Lower leg skin (tissue), 4 donors: Measurements from ENCODE around the gene HSPB6. TPM values are rescaled to one million over a fixed set of nuclear protein-coding genes. Genes with fewer than 3 reads are reported as not detected.
A peak's percentile ranks its signal among the peaks of the same experiment; 100 is the strongest.

Experiments
- DNase-seq, 2 donors: peaks; one replicate each; pipeline ENCODE4 v3.0.0-alpha.2; 2019; ENCODE audit warnings: low spot score in 2 of 2
- H3K4me3 ChIP-seq: fragments of 200-600 bp; sonication (generic); 2 replicates; pipeline ENCODE4 v1.5.1; 2017; ENCODE audit warnings: mild to moderate bottlenecking, low read depth; ENCODE audit not compliant: poor library complexity, severe bottlenecking
- CTCF ChIP-seq, 3 donors: fragments of 450-650 bp; IDR thresholded peaks; one replicate each; pipeline ENCODE4 v1.5.1; 2016; ENCODE audit warnings: antibody characterized with exemption in 3 of 3, mild to moderate bottlenecking in 3 of 3, moderate library complexity in 2 of 3
- POLR2A ChIP-seq, 2 donors: fragments of 450-650 bp; IDR thresholded peaks; one replicate each; pipeline ENCODE4 v1.6.1; 2016 to 2017; ENCODE audit warnings: antibody characterized with exemption in 2 of 2, mild to moderate bottlenecking in 1 of 2, moderate library complexity in 1 of 2
- WGBS, 2 donors: methylation state at CpG; one replicate each; pipeline ENCODE4 v1.1.5; 2018; 5-methylcytosine and 5-hydroxymethylcytosine counted together
- intact Hi-C: fragments of 100-400 bp; cut with DNase I; formaldehyde crosslinking; loops from one replicate; pipeline ENCODE4 v1.15.0; 2023; ENCODE audit warnings: low total_unique reads
- total RNA-seq, 4 donors: library from RNA; depleted of rRNA; stranded (reverse); fragments of >200 nt; gene quantifications; one replicate each; pipeline ENCODE4 v1.1.0, GENCODE V29; 2016

The HSPB6 gene
- total RNA-seq, 4 donors from 2014 or later, result 2.5 to 9.4 (median 3.9) TPM

DNA sequence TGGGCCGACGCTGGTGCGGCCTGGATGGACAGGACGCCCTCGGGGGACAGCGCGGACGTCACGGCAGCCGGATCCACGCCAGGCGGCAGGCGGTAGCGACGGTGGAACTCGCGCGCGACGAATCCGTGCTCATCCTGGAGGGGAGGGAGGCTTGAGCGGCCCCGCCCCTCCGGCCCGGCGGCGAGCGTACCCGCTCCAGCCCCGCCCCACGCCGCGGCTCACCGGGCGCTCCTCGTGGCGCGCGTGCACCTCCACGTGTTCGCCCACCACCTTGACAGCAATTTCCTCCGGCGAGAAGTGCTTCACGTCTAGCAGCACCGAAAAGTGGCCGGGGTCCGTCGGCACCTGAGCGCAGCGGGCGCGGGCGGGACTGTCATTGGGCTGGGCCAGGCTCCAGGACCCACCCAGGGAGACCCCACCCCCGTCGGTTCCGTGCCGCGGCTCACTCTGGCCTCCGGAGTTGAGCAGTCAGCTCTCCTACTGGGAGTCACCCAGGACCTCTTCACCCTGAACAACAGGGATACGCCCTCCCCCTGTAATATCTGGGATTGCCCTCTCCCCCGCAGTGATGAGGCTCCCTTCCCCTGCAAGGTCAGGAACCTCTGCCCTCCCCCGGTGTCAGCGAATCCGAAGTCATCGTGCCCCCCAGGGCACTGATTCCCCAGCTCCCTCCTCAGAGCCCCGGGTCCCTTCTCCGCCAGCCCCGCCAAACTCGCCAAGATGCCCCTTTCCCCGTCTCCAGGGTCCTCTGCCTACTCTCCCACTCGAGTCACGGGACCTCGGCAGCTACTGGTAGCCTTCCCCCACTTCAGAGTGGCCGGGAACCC is 1.1 kb downstream of the HSPB6 start:
- WGBS, 2 donors, result 10 to 22% methylated on average over 16 to 29 of the region's 74 CpGs
- TF ChIP-seq POLR2A (IDR thresholded peaks at IDR 0.05), result no peak
- no peak for TF ChIP-seq CTCF (IDR thresholded peaks at IDR 0.05)
- intact Hi-C loops, result no loop called here
- DNase-seq, result peak; percentile 70 to 96
- H3K4me3 ChIP-seq, result no peak overlapping the region

- WGBS, 2 donors, result 28 to 33% methylated on average over 17 of the region's 17 CpGs
- TF ChIP-seq CTCF (IDR thresholded peaks at IDR 0.05), result no peak
- TF ChIP-seq POLR2A (IDR thresholded peaks at IDR 0.05), result no peak
- no peak overlapping the region for H3K4me3 ChIP-seq
- intact Hi-C loops, result no loop called here
- no peak for DNase-seq
Observed at GRCh38 chr19:35755131-35755549, 1.7 kb downstream of the HSPB6 start.

DNA sequence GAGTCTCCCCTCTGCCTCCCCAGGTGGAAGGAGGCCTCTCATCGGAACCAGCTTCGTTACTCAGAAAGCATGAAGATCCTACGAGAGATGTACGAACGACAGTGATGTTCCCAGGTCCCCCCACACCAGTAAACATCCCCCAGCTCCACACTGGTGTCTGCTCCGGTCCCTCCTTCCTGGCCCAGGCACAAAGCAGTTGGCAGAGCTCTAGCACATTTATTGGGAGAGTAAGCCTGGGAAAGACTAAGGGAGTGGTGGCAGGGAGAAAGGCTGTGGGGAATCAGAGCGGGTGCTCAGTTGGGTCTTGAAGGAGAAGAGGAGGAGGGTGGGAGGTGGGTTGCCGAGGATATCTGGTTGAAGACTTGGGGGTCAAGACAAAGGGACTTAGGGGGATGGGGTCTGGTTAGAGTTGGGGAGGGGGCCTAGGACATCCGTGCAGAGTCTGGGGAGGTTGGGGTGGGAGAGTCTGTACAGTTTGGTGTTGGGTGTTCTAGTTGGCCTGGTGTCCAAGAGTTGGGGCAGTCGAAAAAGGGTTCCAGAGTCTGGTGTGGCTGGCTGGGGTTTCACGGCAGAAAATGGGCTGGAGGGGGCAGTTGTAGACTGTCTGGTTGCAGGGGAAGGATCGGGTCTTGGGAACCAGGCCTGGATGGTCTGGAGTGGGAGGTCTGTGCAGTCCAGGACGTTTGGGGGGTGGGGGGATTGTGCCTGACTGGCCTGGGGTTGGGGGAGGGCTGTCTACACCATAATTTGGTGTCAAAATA is 2.3 kb downstream of the HSPB6 start:
- H3K4me3 ChIP-seq, result no peak overlapping the region
- intact Hi-C loops, result no loop called here
- WGBS, 2 donors, result 80 to 81% methylated on average over 13 of the region's 13 CpGs
- TF ChIP-seq POLR2A (IDR thresholded peaks at IDR 0.05), result no peak
- no peak for TF ChIP-seq CTCF (IDR thresholded peaks at IDR 0.05)
- DNase-seq, result peak in 1 of 2 donors; percentile 84

- peak in 1 of 2 donors; percentile 87 for DNase-seq
- TF ChIP-seq CTCF (IDR thresholded peaks at IDR 0.05) (no peak), POLR2A (IDR thresholded peaks at IDR 0.05) (no peak)
- 87% methylated on average over 20 of the region's 20 CpGs for WGBS, 2 donors
- no peak overlapping the region for H3K4me3 ChIP-seq
- intact Hi-C loops, result no loop called here
Observed at GRCh38 chr19:35753634-35754369, 3.0 kb downstream of the HSPB6 start.

- WGBS, 2 donors, result 95 to 96% methylated on average over 20 of the region's 20 CpGs
- H3K4me3 ChIP-seq, result no peak overlapping the region
- DNase-seq, result peak in 1 of 2 donors; percentile 84
- no peak for TF ChIP-seq POLR2A (IDR thresholded peaks at IDR 0.05)
- TF ChIP-seq CTCF (IDR thresholded peaks at IDR 0.05), result no peak
- intact Hi-C loops, result no loop called here
Observed at GRCh38 chr19:35752746-35753350, 4.0 kb downstream of the HSPB6 start.
